Smooth muscle cell (in vitro differentiated cells): ENCODE data around the gene SPEN. TPM values are rescaled to one million over a fixed set of nuclear protein-coding genes. Genes with fewer than 3 reads are reported as not detected.

Experiments
- DNase-seq: peaks from one replicate; lab custom pipeline; 2025; ENCODE audit not compliant: unreplicated experiment; lab: John Stamatoyannopoulos, UW
- H2AFZ ChIP-seq: fragments of 200-600 bp; sonication (generic); 2 replicates; pipeline ENCODE4 v1.6.0; 2016; ENCODE audit warnings: antibody characterized with exemption, low read depth, mild to moderate bottlenecking
- H3F3A ChIP-seq: fragments of 200-600 bp; sonication (generic); 2 replicates; pipeline ENCODE4 v1.6.0; 2017; ENCODE audit warnings: antibody characterized with exemption, low read depth
- H3K27ac ChIP-seq: fragments of 200-600 bp; sonication (generic); 2 replicates; pipeline ENCODE4 v1.5.1; 2016; ENCODE audit warnings: low read depth, mild to moderate bottlenecking
- H3K27me3 ChIP-seq: fragments of 200-600 bp; sonication (generic); 2 replicates; pipeline ENCODE4 v1.6.1; 2016; ENCODE audit warnings: low read depth, mild to moderate bottlenecking
- H3K36me3 ChIP-seq: fragments of 200-600 bp; sonication (generic); 2 replicates; pipeline ENCODE4 v1.5.1; 2016; ENCODE audit warnings: low read depth
- H3K4me1 ChIP-seq: fragments of 200-600 bp; sonication (generic); 2 replicates; pipeline ENCODE4 v1.5.1; 2016; ENCODE audit warnings: low read depth
- H3K4me2 ChIP-seq: fragments of 200-600 bp; sonication (generic); 2 replicates; pipeline ENCODE4 v1.6.0; 2016; ENCODE audit warnings: mild to moderate bottlenecking
- H3K4me3 ChIP-seq: fragments of 200-600 bp; sonication (generic); 2 replicates; pipeline ENCODE4 v1.5.1; 2016; ENCODE audit warnings: mild to moderate bottlenecking
- H3K79me2 ChIP-seq: fragments of 200-600 bp; sonication (generic); 2 replicates; pipeline ENCODE4 v1.6.0; 2016; ENCODE audit warnings: low read depth, mild to moderate bottlenecking
- H3K9ac ChIP-seq: fragments of 200-600 bp; sonication (generic); 2 replicates; pipeline ENCODE4 v1.6.0; 2016; ENCODE audit warnings: low read depth
- H3K9me3 ChIP-seq: fragments of 200-600 bp; sonication (generic); replicated peaks from 2 replicates; pipeline ENCODE4 v1.5.1; 2016; ENCODE audit warnings: low read depth
- H4K20me1 ChIP-seq: fragments of 200-600 bp; sonication (generic); 2 replicates; pipeline ENCODE4 v1.6.0; 2016; ENCODE audit warnings: low read depth
- CTCF ChIP-seq: fragments of 200-600 bp; sonication (generic); IDR thresholded peaks from 2 replicates; pipeline ENCODE4 v1.5.1; 2017; ENCODE audit warnings: borderline replicate concordance, mild to moderate bottlenecking, antibody characterized with exemption; ENCODE audit not compliant: insufficient read depth, poor library complexity, severe bottlenecking
- WGBS: methylation state at CpG from one replicate; pipeline ENCODE4 v1.1.7; 2016; ENCODE audit warnings: low lambda C conversion rate; 5-methylcytosine and 5-hydroxymethylcytosine counted together
- polyA plus RNA-seq: library from polyadenylated mRNA; unstranded; fragments of >200 nt; fragmentation: Nextera tagmentation; extraction: Ambion mirVana; gene quantifications from 2 replicates; pipeline ENCODE4 v1.2.1, GENCODE V29; 2016
- total RNA-seq: library from RNA; depleted of rRNA; stranded (reverse); fragments of >200 nt; gene quantifications from 2 replicates; pipeline ENCODE4 v1.2.3, GENCODE V29; 2014

The SPEN gene
- total and polyA plus RNA-seq, 2 experiments from 2014 or later = 10.6 to 28.7 TPM

GRCh38 chr1:15942661-15943327, 95.3 kb downstream of the SPEN start:
- H3K9me3 ChIP-seq = no peaks in the 10 kb centered on the region
- no peak for DNase-seq
- H3K4me1 ChIP-seq = no peaks in the 10 kb centered on the region
- no peak overlapping the region for H3K4me2 ChIP-seq
- no peak overlapping the region for H3K4me3 ChIP-seq
- no peaks in the 10 kb centered on the region for H3K36me3 ChIP-seq
- peaks cover 17% of the 10 kb centered on the region for H4K20me1 ChIP-seq
- H3K27me3 ChIP-seq = no peaks in the 10 kb centered on the region
- TF ChIP-seq CTCF = no peak
- no peak overlapping the region for H2AFZ ChIP-seq
- H3K9ac ChIP-seq = no peak overlapping the region
- no peak overlapping the region for H3K27ac ChIP-seq
- peaks cover 27% of the 10 kb centered on the region for H3F3A ChIP-seq
- WGBS = 88% methylated on average over 18 of the region's 18 CpGs
- peaks cover 10% of the 10 kb centered on the region for H3K79me2 ChIP-seq

GRCh38 chr1:15943328-15943991, 96.0 kb downstream of the SPEN start:
- Histone ChIP-seq H3F3A (peaks cover 30% of the 10 kb centered on the region), H3K79me2 (peaks cover 17% of the 10 kb centered on the region), H3K9ac (no peak overlapping the region), H4K20me1 (peaks cover 23% of the 10 kb centered on the region), H3K27ac (no peak overlapping the region), H3K9me3 (no peaks in the 10 kb centered on the region), H3K4me2 (no peak overlapping the region), H3K4me1 (peaks cover 4% of the 10 kb centered on the region), H2AFZ (no peak overlapping the region), H3K36me3 (no peaks in the 10 kb centered on the region), H3K4me3 (no peak overlapping the region), H3K27me3 (no peaks in the 10 kb centered on the region)
- no peak for TF ChIP-seq CTCF
- 98% methylated on average over 32 of the region's 33 CpGs for WGBS
- no peak for DNase-seq

- Histone ChIP-seq H2AFZ (no peak overlapping the region), H3K4me2 (no peak overlapping the region), H3K9ac (no peak overlapping the region), H3K4me3 (no peak overlapping the region), H3F3A (peaks cover 31% of the 10 kb centered on the region), H4K20me1 (peaks cover 28% of the 10 kb centered on the region), H3K4me1 (peaks cover 8% of the 10 kb centered on the region), H3K79me2 (peaks cover 18% of the 10 kb centered on the region), H3K9me3 (no peaks in the 10 kb centered on the region), H3K36me3 (no peaks in the 10 kb centered on the region), H3K27me3 (no peaks in the 10 kb centered on the region), H3K27ac (no peak overlapping the region)
- no peak for TF ChIP-seq CTCF
- DNase-seq = no peak
- 99% methylated on average over 22 of the region's 22 CpGs for WGBS
Observed at GRCh38 chr1:15943992-15944307, 96.4 kb downstream of the SPEN start.
